ENCODE data around the gene PPAN. TPM values are rescaled to one million over a fixed set of nuclear protein-coding genes. Genes with fewer than 3 reads are reported as not detected.
A peak's percentile ranks its signal among the peaks of the same experiment; 100 is the strongest.

PPAN gene
- polyA plus RNA-seq, 3 donors, result 7.2 to 26.2 (median 7.6) TPM

DNA sequence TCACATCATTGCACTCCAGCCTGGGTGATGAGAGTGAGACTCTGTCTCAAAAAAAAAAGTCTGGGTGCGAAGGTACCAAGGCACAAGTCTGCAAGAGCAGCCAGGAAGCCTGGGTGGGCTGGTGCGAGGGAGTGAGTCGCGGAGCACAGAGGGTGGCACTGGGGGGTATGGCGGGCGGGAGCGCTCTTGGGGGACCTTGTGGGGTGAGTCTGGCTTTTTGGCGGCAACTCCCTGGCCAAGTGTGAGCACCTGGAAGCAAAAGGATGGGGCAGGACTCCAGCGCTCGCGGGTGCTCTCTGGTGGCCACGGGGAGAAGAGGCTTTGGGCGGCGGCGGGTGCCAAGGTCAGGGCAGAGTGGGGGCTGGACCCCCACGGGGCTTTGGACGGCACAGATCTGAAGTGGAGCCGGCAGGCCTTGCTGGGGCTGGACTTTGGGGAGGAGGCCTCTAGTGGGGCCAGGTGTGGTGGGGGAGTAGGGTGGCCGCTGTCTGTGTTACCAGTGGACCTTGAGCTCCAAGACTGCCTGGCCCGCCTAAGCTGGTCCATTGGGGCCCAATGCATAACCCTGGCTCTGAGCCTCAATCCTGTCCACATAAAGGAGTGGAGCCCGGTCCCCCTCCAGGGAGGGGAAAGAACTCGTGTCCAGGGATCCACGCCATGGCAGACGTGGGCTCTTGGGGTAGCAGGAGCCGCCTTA, 6.9 kb downstream of the PPAN start:
- no peaks in the 10 kb centered on the region for H3K9me3 ChIP-seq (replicated peaks in 1 of 2; ENCODE audit: control insufficient read depth in 1 of 2, insufficient read depth in 1 of 2, low read length in 2 of 2)
- peaks cover 37 to 40% of the 10 kb centered on the region in 2 donors for H3K4me1 ChIP-seq (ENCODE audit: control insufficient read depth in 1 of 2, insufficient read depth in 2 of 2, low read length in 2 of 2)
- H3K27ac ChIP-seq (ENCODE audit: low read depth in 1 of 2, low read length in 2 of 2), result peak overlapping the region; percentile 3 to 89
- peak overlapping the region in 1 of 2 donors; percentile 89 for H3K4me3 Mint-ChIP-seq
- H3K79me2 ChIP-seq (ENCODE audit: insufficient read depth, low read length), result peaks cover 31% of the 10 kb centered on the region
- H2AFZ ChIP-seq (ENCODE audit: insufficient read depth, low read depth, low read length, poor library complexity, severe bottlenecking), result no peak overlapping the region
- peak in 2 of 3 donors; percentile 18 to 29 for DNase-seq
- H3K27me3 ChIP-seq (ENCODE audit: control insufficient read depth in 2 of 2, insufficient read depth in 2 of 2, low read length in 2 of 2), result no peaks in the 10 kb centered on the region
- TF ChIP-seq, protein P1, sequence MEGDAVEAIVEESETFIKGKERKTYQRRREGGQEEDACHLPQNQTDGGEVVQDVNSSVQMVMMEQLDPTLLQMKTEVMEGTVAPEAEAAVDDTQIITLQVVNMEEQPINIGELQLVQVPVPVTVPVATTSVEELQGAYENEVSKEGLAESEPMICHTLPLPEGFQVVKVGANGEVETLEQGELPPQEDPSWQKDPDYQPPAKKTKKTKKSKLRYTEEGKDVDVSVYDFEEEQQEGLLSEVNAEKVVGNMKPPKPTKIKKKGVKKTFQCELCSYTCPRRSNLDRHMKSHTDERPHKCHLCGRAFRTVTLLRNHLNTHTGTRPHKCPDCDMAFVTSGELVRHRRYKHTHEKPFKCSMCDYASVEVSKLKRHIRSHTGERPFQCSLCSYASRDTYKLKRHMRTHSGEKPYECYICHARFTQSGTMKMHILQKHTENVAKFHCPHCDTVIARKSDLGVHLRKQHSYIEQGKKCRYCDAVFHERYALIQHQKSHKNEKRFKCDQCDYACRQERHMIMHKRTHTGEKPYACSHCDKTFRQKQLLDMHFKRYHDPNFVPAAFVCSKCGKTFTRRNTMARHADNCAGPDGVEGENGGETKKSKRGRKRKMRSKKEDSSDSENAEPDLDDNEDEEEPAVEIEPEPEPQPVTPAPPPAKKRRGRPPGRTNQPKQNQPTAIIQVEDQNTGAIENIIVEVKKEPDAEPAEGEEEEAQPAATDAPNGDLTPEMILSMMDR (IDR thresholded peaks at IDR 0.05), result peak; percentile 70
- intact Hi-C loops (cut with micrococcal nuclease), result no loop called here
- WGBS (ENCODE audit: insufficient coverage), result 51% methylated on average over 19 of the region's 25 CpGs
- H3K9ac ChIP-seq (ENCODE audit: insufficient read depth, low read length, poor library complexity, severe bottlenecking), result no peak overlapping the region
- H3K4me3 ChIP-seq (replicated peaks in 1 of 3; ENCODE audit: low read depth in 2 of 3, low read length in 3 of 3), result peak overlapping the region in 1 of 3 experiments; percentile 69
- H3K36me3 Mint-ChIP-seq, result peaks cover 55 to 74% of the 10 kb centered on the region in 2 donors
- peaks cover 37% of the 10 kb centered on the region for H3K4me1 Mint-ChIP-seq
- H3K4me2 ChIP-seq (replicated peaks; ENCODE audit: extremely low read depth, low read length, poor library complexity, severe bottlenecking), result peak overlapping the region; percentile 78
- no peaks in the 10 kb centered on the region for H3K9me3 Mint-ChIP-seq
- H3K27ac Mint-ChIP-seq, result peak overlapping the region; percentile 93 to 97 (median 94)
- no peaks in the 10 kb centered on the region for H3K27me3 Mint-ChIP-seq (ENCODE audit: low read depth in 3 of 3)
- H3K36me3 ChIP-seq (replicated peaks in 1 of 2; ENCODE audit: control insufficient read depth in 1 of 2, insufficient read depth in 2 of 2, low read length in 2 of 2), result peaks cover 62 to 71% of the 10 kb centered on the region in 2 donors
- peaks cover 42% of the 10 kb centered on the region for H4K20me1 ChIP-seq (ENCODE audit: insufficient read depth, low read length)

DNA sequence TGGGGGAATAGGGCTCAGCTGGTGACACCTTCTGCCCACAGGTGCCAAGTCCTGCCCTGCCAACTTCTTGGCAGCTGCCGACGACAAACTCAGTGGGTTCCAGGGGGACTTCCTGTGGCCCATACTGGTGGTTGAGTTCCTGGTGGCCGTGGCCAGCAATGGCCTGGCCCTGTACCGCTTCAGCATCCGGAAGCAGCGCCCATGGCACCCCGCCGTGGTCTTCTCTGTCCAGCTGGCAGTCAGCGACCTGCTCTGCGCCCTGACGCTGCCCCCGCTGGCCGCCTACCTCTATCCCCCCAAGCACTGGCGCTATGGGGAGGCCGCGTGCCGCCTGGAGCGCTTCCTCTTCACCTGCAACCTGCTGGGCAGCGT, 7.4 kb downstream of the PPAN start:
- no peak overlapping the region for H3K27ac Mint-ChIP-seq
- no peak overlapping the region for H2AFZ ChIP-seq (ENCODE audit: insufficient read depth, low read depth, low read length, poor library complexity, severe bottlenecking)
- H3K4me2 ChIP-seq (replicated peaks; ENCODE audit: extremely low read depth, low read length, poor library complexity, severe bottlenecking), result no peak overlapping the region
- H3K4me1 Mint-ChIP-seq, result peaks cover 38% of the 10 kb centered on the region
- intact Hi-C loops (cut with micrococcal nuclease), result no loop called here
- peaks cover 37 to 43% of the 10 kb centered on the region in 2 donors for H3K4me1 ChIP-seq (ENCODE audit: control insufficient read depth in 1 of 2, insufficient read depth in 2 of 2, low read length in 2 of 2)
- H3K9me3 Mint-ChIP-seq, result no peaks in the 10 kb centered on the region
- H4K20me1 ChIP-seq (ENCODE audit: insufficient read depth, low read length), result peaks cover 44% of the 10 kb centered on the region
- H3K36me3 ChIP-seq (replicated peaks in 1 of 2; ENCODE audit: control insufficient read depth in 1 of 2, insufficient read depth in 2 of 2, low read length in 2 of 2), result peaks cover 59 to 66% of the 10 kb centered on the region in 2 donors
- H3K36me3 Mint-ChIP-seq, result peaks cover 52 to 74% of the 10 kb centered on the region in 2 donors
- no peak overlapping the region for H3K27ac ChIP-seq (ENCODE audit: low read depth in 1 of 2, low read length in 2 of 2)
- no peaks in the 10 kb centered on the region for H3K9me3 ChIP-seq (replicated peaks in 1 of 2; ENCODE audit: control insufficient read depth in 1 of 2, insufficient read depth in 1 of 2, low read length in 2 of 2)
- peaks cover 31% of the 10 kb centered on the region for H3K79me2 ChIP-seq (ENCODE audit: insufficient read depth, low read length)
- no peaks in the 10 kb centered on the region for H3K27me3 ChIP-seq (ENCODE audit: control insufficient read depth in 2 of 2, insufficient read depth in 2 of 2, low read length in 2 of 2)
- H3K27me3 Mint-ChIP-seq (ENCODE audit: low read depth in 3 of 3), result no peaks in the 10 kb centered on the region
- H3K9ac ChIP-seq (ENCODE audit: insufficient read depth, low read length, poor library complexity, severe bottlenecking), result no peak overlapping the region
- TF ChIP-seq, protein P1 (IDR thresholded peaks at IDR 0.05), result no peak
- WGBS (ENCODE audit: insufficient coverage), result 79% methylated on average over 14 of the region's 19 CpGs
- peak in 1 of 3 donors; percentile 5 for DNase-seq
- no peak overlapping the region for H3K4me3 ChIP-seq (replicated peaks in 1 of 3; ENCODE audit: low read depth in 2 of 3, low read length in 3 of 3)
- H3K4me3 Mint-ChIP-seq, result no peak overlapping the region
